HepG2 (cell line): ENCODE data around the gene GPR62. TPM values are rescaled to one million over a fixed set of nuclear protein-coding genes. Genes with fewer than 3 reads are reported as not detected.

Source experiments
- KAT8 ChIP-seq: IDR thresholded peaks from 2 replicates; pipeline ENCODE4 v1.6.1; 2016; ENCODE audit warnings: missing genetic modification reagents, missing compliant biosample characterization
- MAZ ChIP-seq, 2 experiments: sonication (generic) in 1 of 2; formaldehyde crosslinking in 1 of 2; IDR thresholded peaks; 2 replicates each; pipeline versions ENCODE4 v1.5.0 to v1.6.1; 2012 to 2020; ENCODE audit warnings: low read depth in 2 of 2, mild to moderate bottlenecking in 2 of 2, borderline replicate concordance in 1 of 2, improper control_type of control experiment in 1 of 2, low read length in 1 of 2, missing genetic modification reagents in 1 of 2, moderate library complexity in 1 of 2
- MXI1 ChIP-seq: IDR thresholded peaks from 3 replicates; pipeline ENCODE4 v1.6.1; 2012; ENCODE audit warnings: low read depth, low read length, inconsistent platforms, borderline replicate concordance
- MZF1 ChIP-seq: sonication (generic); formaldehyde crosslinking; IDR thresholded peaks from 2 replicates; pipeline ENCODE4 v1.8.1; 2023; ENCODE audit warnings: mild to moderate bottlenecking, missing genetic modification reagents, borderline replicate concordance
- NFYC ChIP-seq: IDR thresholded peaks from 2 replicates; pipeline ENCODE4 v1.6.1; 2016; ENCODE audit warnings: missing genetic modification reagents, missing compliant biosample characterization
- NPAS2 ChIP-seq: sonication (generic); formaldehyde crosslinking; IDR thresholded peaks from 2 replicates; pipeline ENCODE4 v1.8.0; 2022; ENCODE audit warnings: mild to moderate bottlenecking, missing genetic modification reagents, borderline replicate concordance
- SP1 ChIP-seq, 2 experiments: fragments of 450-650 bp in 1 of 2; sonication (generic) in 1 of 2; formaldehyde crosslinking in 1 of 2; IDR thresholded peaks; 2 replicates each; pipeline versions ENCODE4 v1.4.0 to v1.6.1; 2016 to 2020; ENCODE audit warnings: missing genetic modification reagents in 1 of 2
- THAP11 ChIP-seq: IDR thresholded peaks from 2 replicates; pipeline ENCODE4 v1.6.1; 2016; ENCODE audit warnings: missing biosample characterization, missing genetic modification reagents
- ZFP36 ChIP-seq: fragments of 150-350 bp; IDR thresholded peaks from 2 replicates; pipeline ENCODE4 v1.6.1; 2018; ENCODE audit warnings: borderline replicate concordance, low read length, low read depth; ENCODE audit not compliant: partially characterized antibody
- ZNF12 ChIP-seq: sonication (generic); formaldehyde crosslinking; IDR thresholded peaks from 2 replicates; pipeline ENCODE4 v1.5.0; 2020; ENCODE audit warnings: missing genetic modification reagents
- ZNF235 ChIP-seq: sonication (generic); formaldehyde crosslinking; IDR thresholded peaks from 2 replicates; pipeline ENCODE4 v1.8.1; 2023; ENCODE audit warnings: mild to moderate bottlenecking, missing genetic modification reagents, borderline replicate concordance
- ZNF44 ChIP-seq: sonication (generic); formaldehyde crosslinking; IDR thresholded peaks from 2 replicates; pipeline ENCODE4 v1.5.1; 2020; ENCODE audit warnings: mild to moderate bottlenecking, missing genetic modification reagents
- ZNF607 ChIP-seq: sonication (generic); formaldehyde crosslinking; IDR thresholded peaks from 2 replicates; pipeline ENCODE4 v1.5.1; 2020; ENCODE audit warnings: missing genetic modification reagents, mild to moderate bottlenecking, borderline replicate concordance
- ZNF713 ChIP-seq: sonication (generic); formaldehyde crosslinking; IDR thresholded peaks from 2 replicates; pipeline ENCODE4 v1.4.0; 2020; ENCODE audit warnings: mild to moderate bottlenecking, missing genetic modification reagents
- polyA plus RNA-seq, 8 experiments: library from polyadenylated mRNA; depleted of rRNA in 3 of 8; stranded (reverse) in 7 of 8; unstranded in 1 of 8; fragments of >200 nt; fragmentation: Illumina TruSeq in 4 of 8; extraction: Trizol in 4 of 8; gene quantifications; 2 replicates each; pipeline versions ENCODE4 v1.2.1 to v1.2.3, GENCODE V29; 2011 to 2016; ENCODE audit warnings: low read depth in 4 of 8, missing spikeins in 1 of 8, mixed read lengths in 1 of 8; ENCODE audit not compliant: insufficient read depth in 1 of 8
- total RNA-seq, 5 experiments: library from RNA; depleted of rRNA; stranded (reverse); fragments of >200 nt; fragmentation: Illumina TruSeq; extraction: Trizol; gene quantifications; 2 replicates each; pipeline ENCODE4 v1.2.3, GENCODE V29; 2016; ENCODE audit warnings: low read depth in 1 of 5
- TF ChIP-seq, protein P1 (sequence below): sonication (generic); formaldehyde crosslinking; IDR thresholded peaks from 2 replicates; pipeline ENCODE4 v1.9.0; 2021; ENCODE audit warnings: missing genetic modification reagents, mild to moderate bottlenecking, borderline replicate concordance
- TF ChIP-seq, protein P2 (sequence below): sonication (generic); formaldehyde crosslinking; IDR thresholded peaks from 2 replicates; pipeline ENCODE4 v1.4.0; 2020; ENCODE audit warnings: missing genetic modification reagents
- TF ChIP-seq, protein P3 (sequence below), 2 experiments: fragments of 450-650 bp in 1 of 2; sonication (generic) in 1 of 2; formaldehyde crosslinking; IDR thresholded peaks; 2 replicates each; pipeline versions ENCODE4 v1.5.0 to v1.8.0; 2020 to 2022; ENCODE audit warnings: mild to moderate bottlenecking in 1 of 2, missing genetic modification reagents in 1 of 2
- TF ChIP-seq, protein P4 (sequence below): IDR thresholded peaks from 2 replicates; pipeline ENCODE4 v1.6.1; 2016; ENCODE audit warnings: missing compliant biosample characterization, missing genetic modification reagents, borderline replicate concordance
- TF ChIP-seq, protein P5 (sequence below): sonication (generic); formaldehyde crosslinking; IDR thresholded peaks from 2 replicates; pipeline ENCODE4 v1.4.0; 2020; ENCODE audit warnings: missing genetic modification reagents, mild to moderate bottlenecking, borderline replicate concordance

Gene GPR62
- total and polyA plus RNA-seq, 2 of the 13 experiments (the other 11 are each of a cell fraction or from before 2014, with no cell fraction given), result not detected

DNA sequence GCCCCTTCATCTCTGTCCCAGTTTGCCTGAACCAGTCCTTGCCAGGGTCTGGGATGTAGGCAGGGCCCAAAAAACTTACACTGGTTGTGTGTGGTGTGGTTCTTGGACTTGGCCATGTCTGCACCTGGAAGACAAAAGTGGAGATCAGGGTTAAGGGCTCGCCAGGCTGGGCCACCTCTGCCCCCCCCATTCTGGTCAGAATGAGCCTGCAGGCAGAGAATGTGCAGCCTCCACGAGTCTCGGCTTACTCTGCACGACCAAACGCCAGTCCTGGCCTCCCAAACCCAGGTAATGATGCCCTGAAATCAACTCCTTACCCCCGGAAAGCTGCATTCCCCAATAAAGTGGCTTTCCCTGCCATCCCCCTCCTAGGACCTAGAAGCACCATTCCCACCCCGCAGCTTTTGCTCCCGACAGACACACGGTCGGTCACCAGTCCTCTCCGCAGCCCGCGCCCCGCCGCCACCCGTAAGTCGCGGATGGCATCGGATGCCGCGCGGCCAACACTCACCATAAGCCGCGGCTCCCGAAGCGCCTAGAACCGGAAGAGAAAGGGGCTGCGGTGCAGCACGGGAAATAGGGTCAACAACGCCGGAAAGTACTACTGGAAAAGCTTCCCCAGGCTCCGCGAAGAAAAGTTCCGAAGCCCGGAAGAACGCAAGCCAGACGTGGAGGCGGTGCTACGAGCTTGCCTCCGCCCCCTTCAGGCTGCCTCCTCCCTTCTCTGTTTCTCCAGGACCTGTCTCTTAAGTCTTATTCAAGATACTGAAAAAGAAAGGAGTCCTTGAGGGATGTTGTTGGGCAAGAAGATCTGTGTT is 40.4 kb downstream of the GPR62 start, which contains the start of gene RPL29 (continued):
- peak; percentile 58; the same call in 1 of the 2 replicates for TF ChIP-seq MAZ (IDR thresholded peaks at IDR 0.05; ENCODE audit: borderline replicate concordance, low read depth, low read length)
- peak; percentile 82 for TF ChIP-seq MAZ (CRISPR knock-in tag; IDR thresholded peaks at IDR 0.05; ENCODE audit: low read depth)
- TF ChIP-seq MXI1, result peak; percentile 89; the same call in 2 of the 3 replicates
- no peak for TF ChIP-seq SP1 (IDR thresholded peaks at IDR 0.05)
- peak; percentile 80; the same call in 1 of the 2 replicates for TF ChIP-seq SP1 (CRISPR knock-in tag; IDR thresholded peaks at IDR 0.05)
- TF ChIP-seq ZNF607, result 0 out of 2 replicates have a peak, but pooled peaks have one; percentile 19
- TF ChIP-seq ZNF44 (CRISPR knock-in tag), result no peak; the same call in 1 of the 2 replicates
- no peak for TF ChIP-seq ZNF713 (CRISPR knock-in tag)
- TF ChIP-seq KAT8, result peak; percentile 99
- TF ChIP-seq, protein P1, sequence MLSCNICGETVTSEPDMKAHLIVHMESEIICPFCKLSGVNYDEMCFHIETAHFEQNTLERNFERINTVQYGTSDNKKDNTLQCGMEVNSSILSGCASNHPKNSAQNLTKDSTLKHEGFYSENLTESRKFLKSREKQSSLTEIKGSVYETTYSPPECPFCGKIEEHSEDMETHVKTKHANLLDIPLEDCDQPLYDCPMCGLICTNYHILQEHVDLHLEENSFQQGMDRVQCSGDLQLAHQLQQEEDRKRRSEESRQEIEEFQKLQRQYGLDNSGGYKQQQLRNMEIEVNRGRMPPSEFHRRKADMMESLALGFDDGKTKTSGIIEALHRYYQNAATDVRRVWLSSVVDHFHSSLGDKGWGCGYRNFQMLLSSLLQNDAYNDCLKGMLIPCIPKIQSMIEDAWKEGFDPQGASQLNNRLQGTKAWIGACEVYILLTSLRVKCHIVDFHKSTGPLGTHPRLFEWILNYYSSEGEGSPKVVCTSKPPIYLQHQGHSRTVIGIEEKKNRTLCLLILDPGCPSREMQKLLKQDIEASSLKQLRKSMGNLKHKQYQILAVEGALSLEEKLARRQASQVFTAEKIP (CRISPR knock-in tag), result no peak
- TF ChIP-seq NPAS2 (CRISPR knock-in tag), result no peak
- TF ChIP-seq, protein P2, sequence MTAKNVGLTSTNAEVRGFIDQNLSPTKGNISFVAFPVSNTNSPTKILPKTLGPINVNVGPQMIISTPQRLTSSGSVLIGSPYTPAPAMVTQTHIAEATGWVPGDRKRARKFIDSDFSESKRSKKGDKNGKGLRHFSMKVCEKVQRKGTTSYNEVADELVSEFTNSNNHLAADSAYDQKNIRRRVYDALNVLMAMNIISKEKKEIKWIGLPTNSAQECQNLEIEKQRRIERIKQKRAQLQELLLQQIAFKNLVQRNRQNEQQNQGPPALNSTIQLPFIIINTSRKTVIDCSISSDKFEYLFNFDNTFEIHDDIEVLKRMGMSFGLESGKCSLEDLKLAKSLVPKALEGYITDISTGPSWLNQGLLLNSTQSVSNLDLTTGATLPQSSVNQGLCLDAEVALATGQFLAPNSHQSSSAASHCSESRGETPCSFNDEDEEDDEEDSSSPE (CRISPR knock-in tag), result peak; percentile 71
- TF ChIP-seq MZF1 (CRISPR knock-in tag), result no peak
- no peak for TF ChIP-seq ZNF235 (CRISPR knock-in tag)
- TF ChIP-seq THAP11 (CRISPR knock-in tag), result peak; percentile 97
- TF ChIP-seq, protein P3, sequence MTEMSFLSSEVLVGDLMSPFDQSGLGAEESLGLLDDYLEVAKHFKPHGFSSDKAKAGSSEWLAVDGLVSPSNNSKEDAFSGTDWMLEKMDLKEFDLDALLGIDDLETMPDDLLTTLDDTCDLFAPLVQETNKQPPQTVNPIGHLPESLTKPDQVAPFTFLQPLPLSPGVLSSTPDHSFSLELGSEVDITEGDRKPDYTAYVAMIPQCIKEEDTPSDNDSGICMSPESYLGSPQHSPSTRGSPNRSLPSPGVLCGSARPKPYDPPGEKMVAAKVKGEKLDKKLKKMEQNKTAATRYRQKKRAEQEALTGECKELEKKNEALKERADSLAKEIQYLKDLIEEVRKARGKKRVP (CRISPR knock-in tag; IDR thresholded peaks at IDR 0.05), result peak in 1 of 2 experiments; percentile 68; a peak in 1 of 4 replicates
- TF ChIP-seq, protein P4, sequence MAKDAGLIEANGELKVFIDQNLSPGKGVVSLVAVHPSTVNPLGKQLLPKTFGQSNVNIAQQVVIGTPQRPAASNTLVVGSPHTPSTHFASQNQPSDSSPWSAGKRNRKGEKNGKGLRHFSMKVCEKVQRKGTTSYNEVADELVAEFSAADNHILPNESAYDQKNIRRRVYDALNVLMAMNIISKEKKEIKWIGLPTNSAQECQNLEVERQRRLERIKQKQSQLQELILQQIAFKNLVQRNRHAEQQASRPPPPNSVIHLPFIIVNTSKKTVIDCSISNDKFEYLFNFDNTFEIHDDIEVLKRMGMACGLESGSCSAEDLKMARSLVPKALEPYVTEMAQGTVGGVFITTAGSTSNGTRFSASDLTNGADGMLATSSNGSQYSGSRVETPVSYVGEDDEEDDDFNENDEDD, result peak; percentile 57; the same call in 1 of the 2 replicates
- TF ChIP-seq ZNF12 (CRISPR knock-in tag), result peak; percentile 76
- TF ChIP-seq, protein P5, sequence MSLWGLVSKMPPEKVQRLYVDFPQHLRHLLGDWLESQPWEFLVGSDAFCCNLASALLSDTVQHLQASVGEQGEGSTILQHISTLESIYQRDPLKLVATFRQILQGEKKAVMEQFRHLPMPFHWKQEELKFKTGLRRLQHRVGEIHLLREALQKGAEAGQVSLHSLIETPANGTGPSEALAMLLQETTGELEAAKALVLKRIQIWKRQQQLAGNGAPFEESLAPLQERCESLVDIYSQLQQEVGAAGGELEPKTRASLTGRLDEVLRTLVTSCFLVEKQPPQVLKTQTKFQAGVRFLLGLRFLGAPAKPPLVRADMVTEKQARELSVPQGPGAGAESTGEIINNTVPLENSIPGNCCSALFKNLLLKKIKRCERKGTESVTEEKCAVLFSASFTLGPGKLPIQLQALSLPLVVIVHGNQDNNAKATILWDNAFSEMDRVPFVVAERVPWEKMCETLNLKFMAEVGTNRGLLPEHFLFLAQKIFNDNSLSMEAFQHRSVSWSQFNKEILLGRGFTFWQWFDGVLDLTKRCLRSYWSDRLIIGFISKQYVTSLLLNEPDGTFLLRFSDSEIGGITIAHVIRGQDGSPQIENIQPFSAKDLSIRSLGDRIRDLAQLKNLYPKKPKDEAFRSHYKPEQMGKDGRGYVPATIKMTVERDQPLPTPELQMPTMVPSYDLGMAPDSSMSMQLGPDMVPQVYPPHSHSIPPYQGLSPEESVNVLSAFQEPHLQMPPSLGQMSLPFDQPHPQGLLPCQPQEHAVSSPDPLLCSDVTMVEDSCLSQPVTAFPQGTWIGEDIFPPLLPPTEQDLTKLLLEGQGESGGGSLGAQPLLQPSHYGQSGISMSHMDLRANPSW (CRISPR knock-in tag), result peak; percentile 61; the same call in 1 of the 2 replicates
- 0 out of 2 replicates have a peak, but pooled peaks have one; percentile 34 for TF ChIP-seq NFYC (CRISPR knock-in tag)
- no peak for TF ChIP-seq ZFP36
